EL (cell line): Measurements from ENCODE around the gene AK8.

ENCODE experiments used
- DNase-seq: peaks from one replicate; pipeline ENCODE4 v3.0.0-alpha.2; 2016

The AK8 gene

GRCh38 chr9:132710333-132710732, 167.8 kb downstream of the AK8 start:
- no peak for DNase-seq

- no peak for DNase-seq
Observed at GRCh38 chr9:132708769-132709430, 169.2 kb downstream of the AK8 start.

- DNase-seq, result no peak
Observed at GRCh38 chr9:132708239-132708638, 169.8 kb downstream of the AK8 start.

GRCh38 chr9:132703336-132703735, 174.7 kb downstream of the AK8 start:
- DNase-seq, result peak; percentile 13

- DNase-seq, result no peak
Observed at GRCh38 chr9:132702254-132702653, 175.8 kb downstream of the AK8 start.

GRCh38 chr9:132699956-132700355, 178.1 kb downstream of the AK8 start:
- DNase-seq, result no peak

GRCh38 chr9:132698989-132699388, 179.1 kb downstream of the AK8 start:
- DNase-seq, result no peak

- DNase-seq, result no peak
Observed at GRCh38 chr9:132697230-132697629, 180.9 kb downstream of the AK8 start.

GRCh38 chr9:132694144-132694543, 183.9 kb downstream of the AK8 start:
- peak; percentile 26 for DNase-seq

- no peak for DNase-seq
Observed at GRCh38 chr9:132690696-132691095, 187.4 kb downstream of the AK8 start.

- DNase-seq, result no peak
Observed at GRCh38 chr9:132683873-132684272, 194.2 kb downstream of the AK8 start.

- DNase-seq, result no peak
Observed at GRCh38 chr9:132681561-132681960, 196.5 kb downstream of the AK8 start.

GRCh38 chr9:132679946-132680625, 198.0 kb downstream of the AK8 start:
- DNase-seq, result no peak

- DNase-seq, result no peak
Observed at GRCh38 chr9:132677976-132678375, 200.1 kb downstream of the AK8 start.
